HEK293 (cell line): ENCODE measurements around the gene CDC42.

ENCODE experiments used
- GLI2 ChIP-seq: fragments of 450-650 bp; formaldehyde crosslinking; IDR thresholded peaks from 2 replicates; pipeline ENCODE4; 2017; ENCODE audit warnings: missing biosample characterization, missing genetic modification characterization, low read depth, borderline replicate concordance
- KLF9 ChIP-seq: fragments of 450-650 bp; formaldehyde crosslinking; IDR thresholded peaks from 2 replicates; pipeline ENCODE4 v1.5.1; 2016; ENCODE audit warnings: missing biosample characterization, missing genetic modification characterization, low read depth
- TRIM28 ChIP-seq: IDR thresholded peaks from 2 replicates; pipeline ENCODE4 v1.6.1; 2011; ENCODE audit warnings: low read length, control low read depth, borderline replicate concordance
- WT1 ChIP-seq: fragments of 450-650 bp; formaldehyde crosslinking; IDR thresholded peaks from 2 replicates; pipeline ENCODE4 v1.5.1; 2016; ENCODE audit warnings: missing biosample characterization, missing genetic modification characterization
- YY2 ChIP-seq: fragments of 450-650 bp; formaldehyde crosslinking; IDR thresholded peaks from 2 replicates; pipeline ENCODE4 v1.5.1; 2016; ENCODE audit warnings: missing biosample characterization, missing genetic modification characterization
- ZBTB17 ChIP-seq: fragments of 450-650 bp; formaldehyde crosslinking; IDR thresholded peaks from 2 replicates; pipeline ENCODE4 v1.5.1; 2016; ENCODE audit warnings: missing biosample characterization, missing genetic modification characterization
- ZNF10 ChIP-seq: fragments of 450-650 bp; formaldehyde crosslinking; IDR thresholded peaks from 2 replicates; pipeline ENCODE4 v1.5.1; 2017; ENCODE audit warnings: missing biosample characterization, missing genetic modification characterization
- ZNF202 ChIP-seq: fragments of 450-650 bp; formaldehyde crosslinking; IDR thresholded peaks from 2 replicates; pipeline ENCODE4 v1.5.1; 2016; ENCODE audit warnings: missing biosample characterization, missing genetic modification characterization, borderline replicate concordance
- ZNF274 ChIP-seq, 2 experiments: fragments of 200-500 bp in 1 of 2; fragments of 450-650 bp in 1 of 2; sonication (Bioruptor generic) in 1 of 2; formaldehyde crosslinking in 1 of 2; IDR thresholded peaks; 2 replicates each; pipeline versions ENCODE4 v1.5.1 to v1.6.1; 2014 to 2016; ENCODE audit warnings: borderline replicate concordance in 1 of 2, inconsistent platforms in 1 of 2, low read length in 1 of 2, missing biosample characterization in 1 of 2, missing genetic modification characterization in 1 of 2
- ZNF292 ChIP-seq: fragments of 450-650 bp; formaldehyde crosslinking; IDR thresholded peaks from 2 replicates; pipeline ENCODE4 v1.5.1; 2016; ENCODE audit warnings: low read depth, missing biosample characterization, missing genetic modification characterization, borderline replicate concordance
- ZNF324 ChIP-seq: fragments of 450-650 bp; formaldehyde crosslinking; IDR thresholded peaks from 2 replicates; pipeline ENCODE4 v1.5.1; 2016; ENCODE audit warnings: missing biosample characterization, missing genetic modification characterization
- ZNF521 ChIP-seq: fragments of 450-650 bp; formaldehyde crosslinking; IDR thresholded peaks from 2 replicates; pipeline ENCODE4 v1.5.1; 2017; ENCODE audit warnings: missing biosample characterization, mild to moderate bottlenecking, missing genetic modification characterization
- ZNF585B ChIP-seq: fragments of 450-650 bp; formaldehyde crosslinking; IDR thresholded peaks from 2 replicates; pipeline ENCODE4 v1.5.1; 2016; ENCODE audit warnings: missing biosample characterization, missing genetic modification characterization
- ZNF701 ChIP-seq: fragments of 450-650 bp; formaldehyde crosslinking; IDR thresholded peaks from 2 replicates; pipeline ENCODE4 v1.5.1; 2016; ENCODE audit warnings: missing biosample characterization, missing genetic modification characterization
- TF ChIP-seq, protein P1 (sequence below): fragments of 450-650 bp; formaldehyde crosslinking; IDR thresholded peaks from 2 replicates; pipeline ENCODE4 v1.5.1; 2016; ENCODE audit warnings: missing biosample characterization, missing genetic modification characterization
- TF ChIP-seq, protein P2 (sequence below): IDR thresholded peaks from 2 replicates; pipeline ENCODE4 v1.6.1; 2011; ENCODE audit warnings: mild to moderate bottlenecking, low read depth, low read length, borderline replicate concordance
- TF ChIP-seq, protein P3 (sequence below): fragments of 450-650 bp; formaldehyde crosslinking; IDR thresholded peaks from 2 replicates; pipeline ENCODE4 v1.5.1; 2016; ENCODE audit warnings: missing biosample characterization, missing genetic modification characterization
- TF ChIP-seq, protein P4 (sequence below): fragments of 450-650 bp; formaldehyde crosslinking; IDR thresholded peaks from 2 replicates; pipeline ENCODE4 v1.5.1; 2016; ENCODE audit warnings: missing biosample characterization, missing genetic modification characterization
- TF ChIP-seq, protein P5 (sequence below): fragments of 450-650 bp; formaldehyde crosslinking; IDR thresholded peaks from 2 replicates; pipeline ENCODE4 v1.5.1; 2016; ENCODE audit warnings: missing biosample characterization, missing genetic modification characterization
- TF ChIP-seq, protein P6 (sequence below): fragments of 450-650 bp; formaldehyde crosslinking; IDR thresholded peaks from 2 replicates; pipeline ENCODE4 v1.5.1; 2016; ENCODE audit warnings: missing biosample characterization, missing genetic modification characterization
- TF ChIP-seq, protein P7 (sequence below): fragments of 450-650 bp; formaldehyde crosslinking; IDR thresholded peaks from 2 replicates; pipeline ENCODE4 v1.5.1; 2016; ENCODE audit warnings: missing biosample characterization, missing genetic modification characterization
- TF ChIP-seq, protein P8 (sequence below): fragments of 450-650 bp; formaldehyde crosslinking; IDR thresholded peaks from 2 replicates; pipeline ENCODE4 v1.5.1; 2016; ENCODE audit warnings: missing biosample characterization, missing genetic modification characterization

The CDC42 gene

DNA sequence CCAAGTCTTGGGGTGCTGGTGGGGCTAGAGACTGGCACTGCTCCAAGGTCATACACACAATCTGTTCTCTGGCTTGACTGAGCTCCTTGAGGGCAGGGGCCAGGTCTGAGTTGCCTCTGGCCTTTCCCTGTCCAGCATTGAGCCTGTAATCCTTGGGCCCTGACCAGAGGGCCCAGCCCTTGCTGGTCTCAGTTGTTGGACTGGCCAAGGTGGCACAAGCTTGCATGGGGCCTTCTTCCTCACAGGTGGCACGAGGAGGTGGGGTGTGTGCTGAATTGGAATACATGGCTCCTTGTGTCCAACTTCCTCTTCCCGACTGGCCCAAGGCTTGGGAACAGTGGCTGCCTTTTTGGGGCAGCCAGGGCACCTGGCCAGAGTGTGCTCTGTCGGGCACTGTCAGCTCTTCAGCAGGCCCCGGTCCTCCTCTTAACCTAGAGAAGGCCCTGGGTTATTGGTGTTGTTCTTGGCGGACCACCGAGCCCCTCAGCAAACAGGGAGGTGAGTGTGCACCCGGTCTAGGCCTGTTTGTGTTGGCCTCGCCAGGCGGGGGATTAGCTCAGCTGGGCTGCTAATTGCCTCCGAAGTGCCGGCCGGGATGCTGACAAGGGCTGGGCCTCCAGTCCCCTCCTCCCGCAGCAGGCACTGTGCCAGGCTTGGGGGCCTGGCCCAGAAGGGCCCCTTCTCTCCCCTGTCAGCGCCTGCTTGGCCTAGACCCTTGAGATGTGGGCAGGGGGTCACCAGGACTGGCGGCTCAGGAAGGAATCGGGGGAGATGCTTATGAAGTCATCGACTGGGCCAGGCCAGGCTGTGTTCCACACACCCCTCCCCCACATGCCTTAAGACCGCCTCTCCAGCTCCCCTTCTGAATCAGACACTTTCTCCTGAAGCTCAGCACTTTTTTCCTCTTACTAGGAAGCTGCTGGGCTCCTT is 61.8 kb downstream of the CDC42 start (continued):
- TF ChIP-seq YY2 (tag by site-specific recombination): no peak
- TF ChIP-seq ZNF274 (IDR thresholded peaks at IDR 0.05; ENCODE audit: low read length): no peak
- TF ChIP-seq ZNF274 (tag by site-specific recombination; IDR thresholded peaks at IDR 0.05; ENCODE audit: borderline replicate concordance): no peak
- TF ChIP-seq, protein P1, sequence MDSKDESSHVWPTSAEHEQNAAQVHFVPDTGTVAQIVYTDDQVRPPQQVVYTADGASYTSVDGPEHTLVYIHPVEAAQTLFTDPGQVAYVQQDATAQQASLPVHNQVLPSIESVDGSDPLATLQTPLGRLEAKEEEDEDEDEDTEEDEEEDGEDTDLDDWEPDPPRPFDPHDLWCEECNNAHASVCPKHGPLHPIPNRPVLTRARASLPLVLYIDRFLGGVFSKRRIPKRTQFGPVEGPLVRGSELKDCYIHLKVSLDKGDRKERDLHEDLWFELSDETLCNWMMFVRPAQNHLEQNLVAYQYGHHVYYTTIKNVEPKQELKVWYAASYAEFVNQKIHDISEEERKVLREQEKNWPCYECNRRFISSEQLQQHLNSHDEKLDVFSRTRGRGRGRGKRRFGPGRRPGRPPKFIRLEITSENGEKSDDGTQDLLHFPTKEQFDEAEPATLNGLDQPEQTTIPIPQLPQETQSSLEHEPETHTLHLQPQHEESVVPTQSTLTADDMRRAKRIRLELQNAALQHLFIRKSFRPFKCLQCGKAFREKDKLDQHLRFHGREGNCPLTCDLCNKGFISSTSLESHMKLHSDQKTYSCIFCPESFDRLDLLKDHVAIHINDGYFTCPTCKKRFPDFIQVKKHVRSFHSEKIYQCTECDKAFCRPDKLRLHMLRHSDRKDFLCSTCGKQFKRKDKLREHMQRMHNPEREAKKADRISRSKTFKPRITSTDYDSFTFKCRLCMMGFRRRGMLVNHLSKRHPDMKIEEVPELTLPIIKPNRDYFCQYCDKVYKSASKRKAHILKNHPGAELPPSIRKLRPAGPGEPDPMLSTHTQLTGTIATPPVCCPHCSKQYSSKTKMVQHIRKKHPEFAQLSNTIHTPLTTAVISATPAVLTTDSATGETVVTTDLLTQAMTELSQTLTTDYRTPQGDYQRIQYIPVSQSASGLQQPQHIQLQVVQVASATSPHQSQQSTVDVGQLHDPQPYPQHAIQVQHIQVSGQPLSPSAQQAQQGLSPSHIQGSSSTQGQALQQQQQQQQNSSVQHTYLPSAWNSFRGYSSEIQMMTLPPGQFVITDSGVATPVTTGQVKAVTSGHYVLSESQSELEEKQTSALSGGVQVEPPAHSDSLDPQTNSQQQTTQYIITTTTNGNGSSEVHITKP: peak; percentile 35; the same call in 1 of the 2 replicates
- TF ChIP-seq, protein P2, sequence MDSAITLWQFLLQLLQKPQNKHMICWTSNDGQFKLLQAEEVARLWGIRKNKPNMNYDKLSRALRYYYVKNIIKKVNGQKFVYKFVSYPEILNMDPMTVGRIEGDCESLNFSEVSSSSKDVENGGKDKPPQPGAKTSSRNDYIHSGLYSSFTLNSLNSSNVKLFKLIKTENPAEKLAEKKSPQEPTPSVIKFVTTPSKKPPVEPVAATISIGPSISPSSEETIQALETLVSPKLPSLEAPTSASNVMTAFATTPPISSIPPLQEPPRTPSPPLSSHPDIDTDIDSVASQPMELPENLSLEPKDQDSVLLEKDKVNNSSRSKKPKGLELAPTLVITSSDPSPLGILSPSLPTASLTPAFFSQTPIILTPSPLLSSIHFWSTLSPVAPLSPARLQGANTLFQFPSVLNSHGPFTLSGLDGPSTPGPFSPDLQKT: no peak
- TF ChIP-seq, protein P3, sequence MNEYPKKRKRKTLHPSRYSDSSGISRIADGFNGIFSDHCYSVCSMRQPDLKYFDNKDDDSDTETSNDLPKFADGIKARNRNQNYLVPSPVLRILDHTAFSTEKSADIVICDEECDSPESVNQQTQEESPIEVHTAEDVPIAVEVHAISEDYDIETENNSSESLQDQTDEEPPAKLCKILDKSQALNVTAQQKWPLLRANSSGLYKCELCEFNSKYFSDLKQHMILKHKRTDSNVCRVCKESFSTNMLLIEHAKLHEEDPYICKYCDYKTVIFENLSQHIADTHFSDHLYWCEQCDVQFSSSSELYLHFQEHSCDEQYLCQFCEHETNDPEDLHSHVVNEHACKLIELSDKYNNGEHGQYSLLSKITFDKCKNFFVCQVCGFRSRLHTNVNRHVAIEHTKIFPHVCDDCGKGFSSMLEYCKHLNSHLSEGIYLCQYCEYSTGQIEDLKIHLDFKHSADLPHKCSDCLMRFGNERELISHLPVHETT (tag by site-specific recombination): no peak
- TF ChIP-seq ZNF585B (tag by site-specific recombination): no peak
- no peak for TF ChIP-seq ZNF202
- TF ChIP-seq, protein P4, sequence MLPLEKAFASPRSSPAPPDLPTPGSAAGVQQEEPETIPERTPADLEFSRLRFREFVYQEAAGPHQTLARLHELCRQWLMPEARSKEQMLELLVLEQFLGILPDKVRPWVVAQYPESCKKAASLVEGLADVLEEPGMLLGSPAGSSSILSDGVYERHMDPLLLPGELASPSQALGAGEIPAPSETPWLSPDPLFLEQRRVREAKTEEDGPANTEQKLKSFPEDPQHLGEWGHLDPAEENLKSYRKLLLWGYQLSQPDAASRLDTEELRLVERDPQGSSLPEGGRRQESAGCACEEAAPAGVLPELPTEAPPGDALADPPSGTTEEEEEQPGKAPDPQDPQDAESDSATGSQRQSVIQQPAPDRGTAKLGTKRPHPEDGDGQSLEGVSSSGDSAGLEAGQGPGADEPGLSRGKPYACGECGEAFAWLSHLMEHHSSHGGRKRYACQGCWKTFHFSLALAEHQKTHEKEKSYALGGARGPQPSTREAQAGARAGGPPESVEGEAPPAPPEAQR (tag by site-specific recombination): no peak
- peak; percentile 40; the same call in 1 of the 2 replicates for TF ChIP-seq ZBTB17 (tag by site-specific recombination)
- no peak for TF ChIP-seq ZNF521 (tag by site-specific recombination)
- peak; percentile 15; the same call in 1 of the 2 replicates for TF ChIP-seq TRIM28
- TF ChIP-seq ZNF701 (tag by site-specific recombination): no peak
- no peak for TF ChIP-seq ZNF292 (tag by site-specific recombination)
- no peak for TF ChIP-seq GLI2
- TF ChIP-seq WT1: peak; percentile 56; the same call in 1 of the 2 replicates
- TF ChIP-seq, protein P5, sequence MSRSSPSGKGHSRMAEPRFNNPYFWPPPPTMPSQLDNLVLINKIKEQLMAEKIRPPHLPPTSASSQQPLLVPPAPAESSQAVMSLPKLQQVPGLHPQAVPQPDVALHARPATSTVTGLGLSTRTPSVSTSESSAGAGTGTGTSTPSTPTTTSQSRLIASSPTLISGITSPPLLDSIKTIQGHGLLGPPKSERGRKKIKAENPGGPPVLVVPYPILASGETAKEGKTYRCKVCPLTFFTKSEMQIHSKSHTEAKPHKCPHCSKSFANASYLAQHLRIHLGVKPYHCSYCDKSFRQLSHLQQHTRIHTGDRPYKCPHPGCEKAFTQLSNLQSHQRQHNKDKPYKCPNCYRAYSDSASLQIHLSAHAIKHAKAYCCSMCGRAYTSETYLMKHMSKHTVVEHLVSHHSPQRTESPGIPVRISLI (tag by site-specific recombination): no peak
- TF ChIP-seq, protein P6, sequence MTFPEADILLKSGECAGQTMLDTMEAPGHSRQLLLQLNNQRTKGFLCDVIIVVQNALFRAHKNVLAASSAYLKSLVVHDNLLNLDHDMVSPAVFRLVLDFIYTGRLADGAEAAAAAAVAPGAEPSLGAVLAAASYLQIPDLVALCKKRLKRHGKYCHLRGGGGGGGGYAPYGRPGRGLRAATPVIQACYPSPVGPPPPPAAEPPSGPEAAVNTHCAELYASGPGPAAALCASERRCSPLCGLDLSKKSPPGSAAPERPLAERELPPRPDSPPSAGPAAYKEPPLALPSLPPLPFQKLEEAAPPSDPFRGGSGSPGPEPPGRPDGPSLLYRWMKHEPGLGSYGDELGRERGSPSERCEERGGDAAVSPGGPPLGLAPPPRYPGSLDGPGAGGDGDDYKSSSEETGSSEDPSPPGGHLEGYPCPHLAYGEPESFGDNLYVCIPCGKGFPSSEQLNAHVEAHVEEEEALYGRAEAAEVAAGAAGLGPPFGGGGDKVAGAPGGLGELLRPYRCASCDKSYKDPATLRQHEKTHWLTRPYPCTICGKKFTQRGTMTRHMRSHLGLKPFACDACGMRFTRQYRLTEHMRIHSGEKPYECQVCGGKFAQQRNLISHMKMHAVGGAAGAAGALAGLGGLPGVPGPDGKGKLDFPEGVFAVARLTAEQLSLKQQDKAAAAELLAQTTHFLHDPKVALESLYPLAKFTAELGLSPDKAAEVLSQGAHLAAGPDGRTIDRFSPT (tag by site-specific recombination): 0 out of 2 replicates have a peak, but pooled peaks have one; percentile 45
- TF ChIP-seq ZNF10 (tag by site-specific recombination): no peak
- TF ChIP-seq, protein P7, sequence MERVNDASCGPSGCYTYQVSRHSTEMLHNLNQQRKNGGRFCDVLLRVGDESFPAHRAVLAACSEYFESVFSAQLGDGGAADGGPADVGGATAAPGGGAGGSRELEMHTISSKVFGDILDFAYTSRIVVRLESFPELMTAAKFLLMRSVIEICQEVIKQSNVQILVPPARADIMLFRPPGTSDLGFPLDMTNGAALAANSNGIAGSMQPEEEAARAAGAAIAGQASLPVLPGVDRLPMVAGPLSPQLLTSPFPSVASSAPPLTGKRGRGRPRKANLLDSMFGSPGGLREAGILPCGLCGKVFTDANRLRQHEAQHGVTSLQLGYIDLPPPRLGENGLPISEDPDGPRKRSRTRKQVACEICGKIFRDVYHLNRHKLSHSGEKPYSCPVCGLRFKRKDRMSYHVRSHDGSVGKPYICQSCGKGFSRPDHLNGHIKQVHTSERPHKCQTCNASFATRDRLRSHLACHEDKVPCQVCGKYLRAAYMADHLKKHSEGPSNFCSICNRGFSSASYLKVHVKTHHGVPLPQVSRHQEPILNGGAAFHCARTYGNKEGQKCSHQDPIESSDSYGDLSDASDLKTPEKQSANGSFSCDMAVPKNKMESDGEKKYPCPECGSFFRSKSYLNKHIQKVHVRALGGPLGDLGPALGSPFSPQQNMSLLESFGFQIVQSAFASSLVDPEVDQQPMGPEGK (tag by site-specific recombination): peak; percentile 89
- TF ChIP-seq ZNF324 (tag by site-specific recombination): no peak; the same call in 1 of the 2 replicates
- TF ChIP-seq, protein P8, sequence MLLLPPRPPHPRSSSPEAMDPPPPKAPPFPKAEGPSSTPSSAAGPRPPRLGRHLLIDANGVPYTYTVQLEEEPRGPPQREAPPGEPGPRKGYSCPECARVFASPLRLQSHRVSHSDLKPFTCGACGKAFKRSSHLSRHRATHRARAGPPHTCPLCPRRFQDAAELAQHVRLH (tag by site-specific recombination): 0 out of 2 replicates have a peak, but pooled peaks have one; percentile 10
- TF ChIP-seq KLF9 (tag by site-specific recombination): peak; percentile 44; the same call in 1 of the 2 replicates
